Retinal pigment epithelial cell (primary cell): ENCODE data around the gene ADPGK.

Source experiments
- DNase-seq: peaks from one replicate; pipeline ENCODE4 v3.0.0-alpha.2; 2010; ENCODE audit warnings: low read depth
- H3K4me3 ChIP-seq: 2 replicates; pipeline ENCODE4 v1.5.1; 2011; ENCODE audit warnings: mild to moderate bottlenecking, low read length, control low read depth, moderate library complexity
- CTCF ChIP-seq: conservative IDR thresholded peaks from 2 replicates; pipeline ENCODE4 v1.5.1; 2011; ENCODE audit warnings: low read depth, low read length, control low read depth, inconsistent platforms

Gene ADPGK

GRCh38 chr15:72797834-72798233, 14.3 kb upstream of the ADPGK start:
- H3K4me3 ChIP-seq: no peak overlapping the region
- no peak for DNase-seq
- TF ChIP-seq CTCF: no peak

GRCh38 chr15:72797338-72797689, 13.8 kb upstream of the ADPGK start:
- no peak for TF ChIP-seq CTCF
- DNase-seq: no peak
- peak overlapping the region; percentile 43 for H3K4me3 ChIP-seq

- no peak for TF ChIP-seq CTCF
- no peak for DNase-seq
- peak overlapping the region; percentile 43 for H3K4me3 ChIP-seq
Observed at GRCh38 chr15:72796515-72797337, 13.2 kb upstream of the ADPGK start.

GRCh38 chr15:72796210-72796514, 12.6 kb upstream of the ADPGK start:
- TF ChIP-seq CTCF: no peak
- no peak overlapping the region for H3K4me3 ChIP-seq
- no peak for DNase-seq

- DNase-seq: no peak
- no peak overlapping the region for H3K4me3 ChIP-seq
- no peak for TF ChIP-seq CTCF
Observed at GRCh38 chr15:72793766-72794660, 10.5 kb upstream of the ADPGK start.

GRCh38 chr15:72792431-72792830, 8.9 kb upstream of the ADPGK start:
- no peak for TF ChIP-seq CTCF
- DNase-seq: no peak
- H3K4me3 ChIP-seq: no peak overlapping the region
